Tibial nerve (tissue), 3 donors: ENCODE data around the gene POLR3A.

ENCODE experiments used
- EP300 ChIP-seq, 2 donors: sonication (generic); formaldehyde crosslinking; IDR thresholded peaks; one replicate each; pipeline ENCODE4 v1.6.1; 2017; ENCODE audit warnings: antibody characterized with exemption in 2 of 2, mild to moderate bottlenecking in 1 of 2
- POLR2A ChIP-seq, 2 donors: fragments of 450-650 bp; IDR thresholded peaks; one replicate each; pipeline ENCODE4 v1.6.1; 2017; ENCODE audit warnings: antibody characterized with exemption in 2 of 2, mild to moderate bottlenecking in 2 of 2, moderate library complexity in 2 of 2

DNA sequence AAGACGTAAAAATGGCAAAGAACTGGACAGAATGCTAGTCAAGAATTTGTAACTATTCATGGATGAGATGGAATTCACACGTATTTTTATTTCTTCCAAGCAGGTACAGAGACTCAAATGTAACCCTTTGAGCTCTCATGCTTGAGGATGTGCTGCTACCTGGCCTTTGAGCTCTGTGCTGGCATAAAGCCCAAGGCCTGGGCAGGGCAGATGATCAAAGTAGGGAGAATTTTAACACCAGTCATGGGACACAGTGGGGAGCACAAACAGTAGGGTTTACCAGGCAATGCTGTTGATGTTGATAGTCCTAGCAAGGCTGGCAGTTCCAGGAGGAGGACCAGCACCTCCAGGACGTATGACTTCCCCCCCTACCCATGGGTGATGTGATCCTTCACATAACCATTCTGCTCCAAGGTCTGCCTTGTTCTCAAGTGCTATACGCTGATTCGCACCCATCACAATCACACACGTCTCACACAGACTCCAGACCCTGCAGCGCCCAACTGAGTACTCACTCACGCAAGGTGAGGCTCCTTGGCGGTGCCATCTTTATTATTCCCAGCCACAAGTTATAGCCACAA, 54.1 kb downstream of the POLR3A start:
- no peak for TF ChIP-seq EP300 (IDR thresholded peaks at IDR 0.05)
- no peak for TF ChIP-seq POLR2A (IDR thresholded peaks at IDR 0.05)
